ENCODE results near the gene BSG.

- TF ChIP-seq CREM (IDR thresholded peaks at IDR 0.05; ENCODE audit: low read depth): no peak
- TF ChIP-seq SPI1 (IDR thresholded peaks at IDR 0.05; ENCODE audit: borderline replicate concordance, insufficient read depth, low read depth, low read length): no peak
- no peak for TF ChIP-seq CTCF (IDR thresholded peaks at IDR 0.05 in 2 of 3, conservative IDR thresholded peaks at IDR 0.05 in 1 of 3; ENCODE audit: control insufficient read depth in 2 of 3, extremely low read depth in 1 of 3, insufficient read depth in 1 of 3, low read depth in 3 of 3, low read length in 3 of 3)
- no peak for TF ChIP-seq EP300 (IDR thresholded peaks at IDR 0.05; ENCODE audit: borderline replicate concordance in 1 of 2, control insufficient read depth in 1 of 2, low read depth in 2 of 2, low read length in 2 of 2)
- TF ChIP-seq ESRRA (IDR thresholded peaks at IDR 0.05; ENCODE audit: low read length): no peak
- TF ChIP-seq ZNF384 (IDR thresholded peaks at IDR 0.05; ENCODE audit: borderline replicate concordance, low read depth, low read length): no peak
- no peak; the same call in 1 of the 2 replicates for TF ChIP-seq POLR2A (IDR thresholded peaks at IDR 0.05; ENCODE audit: low read depth, low read length)
- TF ChIP-seq RCOR1 (conservative IDR thresholded peaks at IDR 0.05; ENCODE audit: low read depth, low read length): no peak
- no peak for TF ChIP-seq NFYB (IDR thresholded peaks at IDR 0.05; ENCODE audit: insufficient read depth, low read depth, low read length)
- no peak for TF ChIP-seq KDM1A (IDR thresholded peaks at IDR 0.05; ENCODE audit: borderline replicate concordance)
Observed at GRCh38 chr19:579111-579841, 6.9 kb downstream of the BSG start.
